ENCODE results near the gene VPS13D. TPM values are rescaled to one million over a fixed set of nuclear protein-coding genes. Genes with fewer than 3 reads are reported as not detected.

The VPS13D gene
- total RNA-seq, 4 donors from 2014 or later, result 88.3 to 123 (median 113) TPM

- Histone ChIP-seq H3K4me3 (no peak overlapping the region), H3K9me3 (no peaks in the 10 kb centered on the region), H3K27ac (no peak overlapping the region), H3K36me3 (no peaks in the 10 kb centered on the region), H3K27me3 (no peaks in the 10 kb centered on the region), H3K4me1 (peaks cover 0 to 4% (median 0%) of the 10 kb centered on the region in 4 donors)
- TF ChIP-seq CTCF (IDR thresholded peaks at IDR 0.05), result no peak
- no peak for TF ChIP-seq POLR2A (IDR thresholded peaks at IDR 0.05)
- DNase-seq, result no peak
These were observed 195.0 kb downstream of the VPS13D start for GRCh38 chr1:12424793-12425192.

DNA sequence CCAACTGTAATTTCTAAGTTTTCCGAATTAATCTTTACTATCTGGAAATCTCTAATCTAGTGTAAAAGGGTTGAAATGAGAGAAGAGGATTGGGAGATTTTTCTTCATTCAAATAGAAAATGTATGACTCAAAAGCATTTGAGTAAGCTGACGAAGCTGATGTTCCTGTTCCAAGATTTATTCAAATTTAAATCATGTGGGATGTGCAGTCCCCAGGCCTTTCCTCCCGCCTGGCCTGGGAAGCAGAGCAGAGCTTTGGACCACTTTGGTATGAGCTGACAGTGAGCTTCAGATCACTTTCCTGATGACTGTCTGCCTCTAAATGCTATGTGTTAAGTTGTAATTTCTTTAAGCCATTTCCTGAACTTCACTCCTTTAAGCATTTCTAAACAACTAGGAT lies 196.2 kb downstream of the VPS13D start:
- Histone ChIP-seq H3K27me3 (no peaks in the 10 kb centered on the region), H3K27ac (no peak overlapping the region), H3K4me1 (peaks cover 0 to 4% (median 0%) of the 10 kb centered on the region in 4 donors), H3K9me3 (no peaks in the 10 kb centered on the region), H3K36me3 (no peaks in the 10 kb centered on the region), H3K4me3 (no peak overlapping the region)
- DNase-seq, result no peak
- TF ChIP-seq CTCF (IDR thresholded peaks at IDR 0.05) (no peak), POLR2A (IDR thresholded peaks at IDR 0.05) (no peak)

DNA sequence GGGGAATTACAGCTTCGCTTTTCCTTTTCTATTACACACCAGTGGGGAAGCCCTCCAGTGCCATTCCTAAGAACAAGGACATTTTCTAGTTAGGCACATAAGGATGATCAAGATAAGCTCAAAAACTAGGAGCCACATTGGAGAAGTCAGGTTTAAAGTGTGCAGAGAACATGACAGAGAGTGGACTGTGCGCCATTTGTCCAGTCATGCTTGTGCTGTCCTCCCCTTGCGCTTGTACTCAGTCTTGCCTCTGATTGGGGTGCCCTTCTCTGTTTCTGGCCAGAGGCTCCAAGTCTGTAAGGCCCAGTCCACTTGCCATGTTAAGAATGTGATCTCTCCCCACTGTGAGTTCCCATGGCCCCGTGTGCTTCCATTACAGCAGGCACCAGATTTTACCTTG lies 198.5 kb downstream of the VPS13D start:
- Histone ChIP-seq H3K4me3 (no peak overlapping the region), H3K4me1 (peaks cover 0 to 17% (median 2%) of the 10 kb centered on the region in 4 donors), H3K27ac (no peak overlapping the region), H3K9me3 (no peaks in the 10 kb centered on the region), H3K27me3 (no peaks in the 10 kb centered on the region), H3K36me3 (no peaks in the 10 kb centered on the region)
- no peak for DNase-seq
- no peak for TF ChIP-seq CTCF (IDR thresholded peaks at IDR 0.05)
- TF ChIP-seq POLR2A (IDR thresholded peaks at IDR 0.05), result no peak

- H3K27me3 ChIP-seq, result no peaks in the 10 kb centered on the region
- peaks cover 0 to 29% (median 5%) of the 10 kb centered on the region in 4 donors for H3K4me1 ChIP-seq
- H3K27ac ChIP-seq, result no peak overlapping the region
- no peak for TF ChIP-seq POLR2A (IDR thresholded peaks at IDR 0.05)
- no peak for TF ChIP-seq CTCF (IDR thresholded peaks at IDR 0.05)
- DNase-seq, result no peak
- no peak overlapping the region for H3K4me3 ChIP-seq
- no peaks in the 10 kb centered on the region for H3K9me3 ChIP-seq
- no peaks in the 10 kb centered on the region for H3K36me3 ChIP-seq
These were observed 200.7 kb downstream of the VPS13D start for GRCh38 chr1:12430525-12430924.

DNA sequence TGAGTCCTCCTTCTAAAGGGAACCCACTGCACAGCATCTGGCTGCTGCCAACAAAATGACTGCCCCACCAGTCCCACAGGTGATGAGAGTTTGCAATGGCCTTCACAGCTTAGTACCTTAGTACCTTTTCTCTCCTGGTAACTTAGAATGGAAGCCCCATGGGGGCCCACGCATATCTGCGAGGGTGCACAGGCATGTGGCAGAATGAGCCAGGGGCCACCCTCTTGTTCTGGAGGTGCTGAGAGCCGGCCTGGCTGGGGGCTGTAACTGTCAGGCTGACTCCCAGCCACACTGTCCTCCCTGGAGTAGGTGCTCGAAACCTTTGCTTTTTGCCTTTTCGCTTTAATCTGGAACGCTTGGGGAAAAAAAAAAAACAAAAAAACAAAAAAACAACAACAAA lies 203.1 kb downstream of the VPS13D start:
- H3K27me3 ChIP-seq, result no peaks in the 10 kb centered on the region
- peaks cover 0 to 7% (median 0%) of the 10 kb centered on the region in 3 donors for H3K36me3 ChIP-seq
- H3K4me1 ChIP-seq, result peaks cover 0 to 29% (median 5%) of the 10 kb centered on the region in 4 donors
- H3K9me3 ChIP-seq, result no peaks in the 10 kb centered on the region
- no peak overlapping the region for H3K4me3 ChIP-seq
- DNase-seq, result no peak
- no peak for TF ChIP-seq POLR2A (IDR thresholded peaks at IDR 0.05)
- no peak for TF ChIP-seq CTCF (IDR thresholded peaks at IDR 0.05)
- peak overlapping the region in 3 of 4 donors; percentile 38 to 66 (median 54) for H3K27ac ChIP-seq

Measured in Peyer's patch (tissue), 4 donors.